GM12892 (cell line): Measurements from ENCODE around the gene TAMALIN.
"Not testable (repeated sequence)": the region's sequence is repeated elsewhere in the genome, so short reads cannot be mapped to it uniquely, and the experiment has no call there.

Experiments
- DNase-seq: peaks from one replicate; pipeline ENCODE4 v3.0.0; 2011; ENCODE audit not compliant: insufficient read length
- FAIRE-seq: peaks from 2 replicates; lab custom pipeline; 2011; peaks lifted over from hg19 to GRCh38; lab: Jason Lieb, UNC
- POLR2A ChIP-seq: IDR thresholded peaks from 2 replicates; pipeline ENCODE4 v1.6.1; 2011; ENCODE audit warnings: low read depth, low read length, control low read depth
- POLR2AphosphoS5 ChIP-seq: IDR thresholded peaks from 2 replicates; pipeline ENCODE4 v1.6.1; 2011; ENCODE audit warnings: low read depth, low read length, control low read depth
- TAF1 ChIP-seq: IDR thresholded peaks from 2 replicates; pipeline ENCODE4 v1.6.1; 2011; ENCODE audit warnings: low read depth, mild to moderate bottlenecking, control low read depth, low read length, borderline replicate concordance

TAMALIN gene

GRCh38 chr12:51972422-51972812, 34.3 kb upstream of the TAMALIN start:
- TF ChIP-seq POLR2A = no peak
- DNase-seq = no peak
- no peak for FAIRE-seq

GRCh38 chr12:51972849-51973273, 33.9 kb upstream of the TAMALIN start:
- FAIRE-seq = no peak
- TF ChIP-seq POLR2AphosphoS5 (no peak), TAF1 (no peak), POLR2A (no peak)
- no peak for DNase-seq

GRCh38 chr12:51973560-51973959, 33.2 kb upstream of the TAMALIN start:
- DNase-seq (no peak), FAIRE-seq (no peak)
- TF ChIP-seq POLR2A = no peak
- TF ChIP-seq TAF1 = no peak
- no peak for TF ChIP-seq POLR2AphosphoS5

- TF ChIP-seq POLR2AphosphoS5 = no peak
- TF ChIP-seq TAF1 = no peak
- no peak for TF ChIP-seq POLR2A
Observed at GRCh38 chr12:51974646-51975045, 32.1 kb upstream of the TAMALIN start.

GRCh38 chr12:51975196-51975595, 31.6 kb upstream of the TAMALIN start:
- DNase-seq (no peak), FAIRE-seq (no peak)
- TF ChIP-seq POLR2A (no peak), TAF1 (no peak), POLR2AphosphoS5 (no peak)

More at GRCh38 chr12:51974646-51975045, 32.1 kb upstream of the TAMALIN start:
- DNase-seq = no peak
- no peak for FAIRE-seq

- no peak for DNase-seq
- FAIRE-seq = no peak
Observed at GRCh38 chr12:51976376-51977160, 30.2 kb upstream of the TAMALIN start.

GRCh38 chr12:51977320-51977753, 29.4 kb upstream of the TAMALIN start:
- DNase-seq (no peak), FAIRE-seq (no peak)
- TF ChIP-seq POLR2AphosphoS5 = no peak
- no peak for TF ChIP-seq TAF1
- no peak for TF ChIP-seq POLR2A

More at GRCh38 chr12:51976376-51977160, 30.2 kb upstream of the TAMALIN start:
- TF ChIP-seq POLR2A = no peak
- no peak for TF ChIP-seq POLR2AphosphoS5
- no peak for TF ChIP-seq TAF1

- FAIRE-seq, DNase-seq: not testable (repeated sequence)
Observed at GRCh38 chr12:51979306-51979705, 27.4 kb upstream of the TAMALIN start.

- DNase-seq = peak; percentile 66
- TF ChIP-seq POLR2A (no peak), POLR2AphosphoS5 (no peak), TAF1 (no peak)
- FAIRE-seq = peak; percentile 76
Observed at GRCh38 chr12:51980051-51980808, 26.5 kb upstream of the TAMALIN start.

GRCh38 chr12:51980809-51981127, 26.0 kb upstream of the TAMALIN start:
- DNase-seq = no peak
- TF ChIP-seq POLR2AphosphoS5 (no peak), TAF1 (no peak), POLR2A (no peak)
- no peak for FAIRE-seq

GRCh38 chr12:51984657-51985056, 22.1 kb upstream of the TAMALIN start:
- DNase-seq (no peak), FAIRE-seq (no peak)
- no peak for TF ChIP-seq POLR2AphosphoS5
- no peak for TF ChIP-seq TAF1
- no peak for TF ChIP-seq POLR2A
